ENCODE data around the gene XPA.

The XPA gene

DNA sequence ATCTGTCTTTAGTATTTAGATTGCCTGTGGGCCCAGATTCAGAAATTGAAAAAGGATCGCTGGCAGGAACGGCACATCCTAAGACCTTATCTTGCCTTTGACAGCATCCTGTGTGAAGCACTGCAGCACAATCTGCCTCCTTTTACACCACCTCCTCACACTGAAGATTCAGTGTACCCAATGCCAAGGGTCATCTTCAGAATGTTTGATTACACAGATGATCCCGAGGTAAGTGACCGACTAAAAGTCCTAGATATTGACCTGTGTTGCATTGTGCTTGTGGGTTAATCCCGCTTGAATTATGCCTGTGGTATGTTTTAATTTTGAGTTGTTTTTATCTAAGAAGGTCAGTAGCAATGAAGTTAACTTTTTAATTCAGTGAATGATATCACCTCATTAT is 49.1 kb downstream of the XPA start:
- DNase-seq: no peak

DNA sequence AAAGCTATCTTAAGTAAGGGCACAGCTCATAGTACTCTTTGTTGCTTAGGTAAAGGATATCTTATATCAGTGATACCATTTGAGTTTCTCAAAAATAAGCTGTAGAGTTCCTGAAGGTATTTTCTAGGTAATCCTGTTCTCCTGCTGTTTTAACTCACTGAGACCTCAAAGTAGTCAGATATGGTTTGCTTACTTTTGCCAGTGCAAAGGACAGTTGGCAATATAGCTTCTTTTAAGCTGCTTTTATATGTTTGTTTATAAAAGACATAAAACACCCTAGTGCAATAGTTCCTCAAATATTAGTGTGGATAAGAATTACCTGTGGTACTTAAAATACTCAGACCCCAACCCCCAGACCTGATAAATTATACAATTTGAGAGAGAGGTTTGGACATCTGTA is 51.4 kb downstream of the XPA start:
- no peak for DNase-seq

DNA sequence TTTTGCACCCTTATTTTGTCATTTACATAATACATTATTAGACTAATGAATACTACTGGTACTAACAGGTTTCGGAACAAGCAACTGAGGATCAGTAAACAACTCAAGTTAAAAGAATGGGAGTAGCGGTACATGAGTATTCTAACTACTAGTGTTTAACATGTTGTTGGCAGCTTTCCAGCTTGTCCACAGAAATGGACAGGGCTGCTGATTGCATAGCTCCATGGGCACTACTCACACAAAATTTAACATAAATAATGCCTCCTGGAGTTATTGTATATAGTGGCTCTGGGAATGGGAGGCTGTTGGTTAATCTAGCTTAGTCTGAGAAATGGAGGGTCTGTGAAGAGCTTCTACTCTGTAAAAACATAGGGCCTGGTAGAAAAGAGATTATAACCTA is 56.8 kb downstream of the XPA start:
- no peak for DNase-seq

DNA sequence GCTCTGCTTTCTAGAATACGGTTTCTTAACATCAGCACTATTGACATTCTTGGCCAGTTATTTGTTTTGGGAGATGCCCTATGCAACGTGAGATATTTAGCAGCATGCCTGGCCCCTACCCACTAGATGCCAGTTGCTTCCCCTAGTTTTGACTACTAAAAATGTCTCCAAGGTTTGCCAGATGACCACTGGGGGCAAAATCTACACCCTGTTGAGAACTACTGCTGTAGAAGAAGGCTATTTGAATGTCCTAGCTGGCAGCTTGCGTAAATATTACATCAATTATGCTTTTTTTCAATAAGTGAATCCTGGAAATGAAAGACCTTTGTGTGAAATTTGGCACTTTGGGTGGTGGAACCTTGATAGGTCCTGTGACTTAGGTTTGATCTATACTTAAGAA is 58.5 kb downstream of the XPA start:
- no peak for DNase-seq

DNA sequence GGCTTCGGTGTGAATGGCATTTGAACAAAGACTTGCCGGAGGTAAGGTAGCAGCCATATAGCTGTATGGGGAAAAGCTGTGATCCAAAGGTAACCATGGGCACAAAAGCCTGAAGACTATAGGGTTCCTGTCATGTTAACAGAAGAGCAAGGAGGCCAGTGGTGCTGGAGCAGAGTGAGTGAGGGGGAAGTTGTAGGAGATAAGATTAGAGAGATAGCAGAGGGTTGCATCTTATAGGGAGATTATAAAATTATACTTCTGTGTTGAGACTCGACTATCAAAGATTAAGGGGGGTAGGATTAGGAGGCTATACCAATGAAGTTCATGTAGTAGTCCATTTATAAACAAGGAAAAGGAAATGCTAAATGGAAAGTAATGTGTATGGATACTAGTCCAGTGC is 60.2 kb downstream of the XPA start:
- DNase-seq: no peak

DNA sequence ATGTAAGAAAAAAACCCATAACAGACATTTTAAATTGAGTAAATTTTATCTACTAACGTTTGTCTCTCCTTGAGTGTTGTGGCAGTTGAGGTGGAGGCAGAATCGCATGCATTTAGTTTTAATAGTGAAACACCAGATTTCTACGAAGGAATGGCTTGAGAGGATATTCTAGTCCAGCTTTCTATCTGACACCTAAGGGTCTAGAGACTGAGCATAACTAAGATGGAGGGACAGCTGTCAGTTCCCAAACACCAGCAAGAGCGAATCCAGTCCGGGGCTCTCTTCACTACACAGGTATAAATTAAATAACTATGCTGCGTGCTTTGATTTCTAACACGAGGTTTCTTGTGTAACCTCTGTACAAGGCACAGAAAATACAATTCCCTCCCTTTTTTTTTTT is 62.1 kb downstream of the XPA start:
- DNase-seq: no peak

DNA sequence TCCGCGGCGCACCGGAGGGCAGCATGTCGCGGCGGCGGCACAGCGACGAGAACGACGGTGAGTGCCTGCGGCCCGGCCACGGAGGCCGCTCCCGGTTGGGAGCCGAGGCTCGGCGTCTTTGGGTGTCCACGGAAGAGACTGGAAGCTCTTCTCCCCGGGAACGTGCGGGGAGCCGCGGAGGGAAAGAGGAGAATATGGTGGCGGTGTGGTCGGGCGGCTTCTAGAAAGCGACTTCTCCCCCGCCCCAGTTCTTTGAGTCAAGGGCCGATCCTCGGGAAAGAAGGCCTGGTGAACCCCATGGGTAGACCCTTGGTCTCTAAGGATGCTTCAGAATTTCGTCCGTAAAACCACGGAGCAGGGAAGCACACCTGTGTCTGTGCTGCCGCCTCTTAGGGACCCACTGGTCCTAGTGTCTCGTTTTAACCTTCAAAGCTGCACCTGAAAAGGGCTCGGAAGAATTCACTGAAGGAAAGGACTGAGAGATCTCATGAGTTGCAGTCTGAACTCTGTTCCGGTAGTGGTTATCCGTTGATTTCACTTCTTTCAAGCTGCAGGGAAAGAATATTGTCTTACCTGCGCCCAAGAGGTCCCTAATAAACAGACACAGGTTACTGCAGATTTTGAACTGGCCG is 63.2 kb downstream of the XPA start:
- DNase-seq: no peak

DNA sequence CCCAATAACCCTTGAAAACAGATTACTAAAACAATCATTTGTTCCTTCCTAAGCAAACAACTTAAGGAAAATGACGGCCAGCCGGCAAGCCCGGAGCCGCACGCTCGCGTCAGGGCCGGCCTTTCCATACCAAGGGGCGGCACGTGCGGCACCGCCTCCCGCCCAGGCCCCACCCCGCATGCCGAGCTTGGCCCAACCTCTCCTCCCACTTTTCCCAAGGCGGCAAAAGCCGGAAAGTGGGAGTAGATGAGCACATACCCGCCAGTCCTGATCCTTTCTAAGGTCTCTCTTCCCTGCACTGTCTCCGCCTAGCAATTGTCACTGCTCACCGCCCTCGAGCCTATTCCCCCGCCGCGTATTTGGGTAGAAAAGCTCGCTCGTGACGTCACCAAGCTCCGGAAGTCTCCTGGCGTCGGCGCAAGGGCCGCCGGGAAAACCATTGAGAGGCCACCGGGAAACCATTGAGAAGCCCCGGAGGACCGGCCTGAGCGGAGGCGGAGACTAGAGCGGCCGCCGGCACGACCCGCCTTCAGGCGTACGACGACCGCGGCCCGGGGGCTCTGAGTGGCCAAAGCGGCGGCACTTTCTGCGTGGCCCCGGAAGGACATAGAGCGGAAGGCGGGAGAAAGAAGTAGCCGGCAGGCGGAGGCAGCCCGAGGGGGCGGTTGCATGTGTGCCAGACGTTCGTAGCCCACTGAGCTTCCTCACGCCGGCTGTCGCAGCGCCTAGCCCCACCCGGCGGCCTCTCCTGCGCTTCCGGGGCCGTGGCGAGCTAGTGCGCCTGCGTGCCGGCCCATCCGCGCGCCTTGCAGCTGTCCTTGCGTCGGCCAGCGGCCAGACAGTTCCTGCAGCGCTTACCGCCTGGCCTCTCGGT is 63.9 kb downstream of the XPA start, which contains the start of the genes NCBP1 and TSTD2:
NCBP1 (plus strand) TSS at position 837 of the 874 bp plus-strand sequence. CDS start 61 bp downstream, outside the sequence.
TSTD2 (minus strand) TSS at position 384 of the 874 bp plus-strand sequence. CDS start 5,806 bp downstream, outside the sequence.
- peak; percentile 98 for DNase-seq

DNA sequence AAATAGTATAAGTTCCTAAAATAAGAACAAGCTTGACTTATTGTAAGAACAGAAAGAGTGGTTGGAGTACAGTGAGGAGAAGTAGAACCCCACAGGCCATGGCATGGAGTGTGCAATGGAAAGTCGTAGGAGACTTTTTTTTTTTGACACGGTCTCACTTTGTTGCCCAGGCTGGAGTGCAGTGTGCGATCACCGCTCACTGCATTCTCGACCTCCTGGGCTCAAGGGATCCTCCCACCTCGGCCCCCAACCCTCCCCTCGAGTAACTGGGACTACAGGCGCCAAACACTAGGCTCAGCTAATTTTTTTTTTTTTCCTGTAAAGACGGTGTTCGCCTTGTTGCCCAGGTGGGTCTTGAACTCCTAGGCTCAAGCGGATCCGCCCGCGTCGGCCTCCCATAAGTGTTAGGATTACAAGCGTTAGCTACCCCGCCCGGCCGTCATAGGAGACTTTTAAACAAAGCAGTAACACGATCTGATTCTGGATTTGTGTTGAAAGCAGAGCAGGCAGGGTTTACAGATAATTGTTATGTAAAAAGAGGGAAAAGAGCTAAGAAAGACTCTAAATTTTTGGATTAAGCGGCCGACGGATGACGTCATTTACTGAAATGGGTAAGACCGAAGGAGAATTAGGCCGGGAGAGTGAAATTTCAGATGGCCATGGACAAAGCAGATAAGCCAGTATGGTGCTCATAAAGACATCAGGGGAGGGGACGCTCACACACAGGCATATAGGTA is 64.7 kb downstream of the XPA start:
- peak; percentile 64 for DNase-seq

DNA sequence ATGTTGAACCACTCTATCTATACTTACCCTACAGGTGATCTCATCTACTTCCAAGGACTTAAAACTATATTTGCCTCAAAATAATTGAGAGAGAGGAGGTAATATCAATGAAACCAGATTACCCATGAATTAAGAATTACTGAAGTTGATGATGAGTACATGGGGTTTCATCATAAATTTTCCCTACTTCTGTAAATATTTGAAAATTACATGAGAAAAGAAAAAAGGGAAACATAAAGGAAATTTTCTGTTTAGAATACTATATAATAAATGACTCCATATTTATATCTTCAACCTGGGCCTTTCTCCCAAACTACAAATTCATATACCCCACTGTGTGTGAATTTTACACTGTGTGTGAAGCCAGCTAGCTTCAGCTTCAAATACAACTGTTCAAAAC is 66.5 kb downstream of the XPA start:
- no peak for DNase-seq

DNA sequence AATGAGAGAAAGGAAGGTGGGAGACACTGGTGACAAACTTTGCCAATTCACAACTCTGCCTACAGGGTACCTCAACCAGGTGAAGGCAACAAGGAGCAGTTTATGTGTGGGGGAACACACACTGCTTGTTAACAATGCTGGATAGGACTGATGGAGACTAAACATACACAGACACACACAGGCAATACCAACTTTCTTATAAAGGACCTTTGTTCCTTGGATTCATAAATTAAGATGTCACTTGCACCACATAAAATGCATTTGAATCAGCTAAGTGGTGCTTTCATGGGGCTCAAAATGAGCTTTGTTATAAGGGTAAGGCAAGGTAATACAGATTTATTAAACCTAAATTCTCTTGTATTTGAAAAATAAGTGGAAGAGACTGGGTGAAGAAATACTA is 68.0 kb downstream of the XPA start:
- no peak for DNase-seq

DNA sequence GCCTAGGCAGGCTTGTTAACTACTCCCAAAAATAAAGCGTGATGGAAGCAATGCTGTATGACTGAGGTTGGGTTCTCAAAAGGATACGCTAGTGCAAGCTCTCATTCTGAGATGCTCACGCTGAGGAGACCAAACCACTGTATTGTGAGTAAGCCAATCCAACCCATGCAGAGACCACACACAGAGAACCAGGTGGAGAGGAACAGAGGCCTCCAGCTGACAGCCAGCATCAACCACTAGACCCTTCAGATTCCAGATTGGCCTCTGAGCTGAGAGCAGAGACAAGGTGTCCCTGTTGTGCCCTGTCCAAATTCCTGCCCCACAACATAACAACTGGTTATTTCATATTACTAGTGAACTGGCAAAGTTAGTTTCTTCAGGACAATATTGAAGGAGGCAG is 68.5 kb downstream of the XPA start:
- no peak for DNase-seq

DNA sequence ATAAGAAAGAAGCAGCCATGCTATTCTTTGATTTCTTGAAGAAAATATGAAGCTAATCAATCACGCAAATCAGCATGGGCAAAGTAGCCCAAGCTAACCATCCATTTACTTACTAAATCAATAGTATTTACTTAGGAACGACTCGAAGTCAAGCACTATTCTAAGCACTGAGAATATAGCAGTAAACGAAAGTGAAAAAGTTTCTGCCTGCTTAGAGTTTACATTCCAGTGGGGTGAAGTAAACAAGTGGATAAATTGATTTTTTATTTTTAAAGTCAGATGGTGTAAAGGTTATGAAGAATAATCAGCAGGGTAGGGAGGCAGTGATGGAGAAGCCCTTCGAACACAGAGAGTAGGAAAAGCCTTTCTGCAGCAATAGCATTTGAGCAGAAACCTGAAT is 69.5 kb downstream of the XPA start:
- DNase-seq: no peak

DNA sequence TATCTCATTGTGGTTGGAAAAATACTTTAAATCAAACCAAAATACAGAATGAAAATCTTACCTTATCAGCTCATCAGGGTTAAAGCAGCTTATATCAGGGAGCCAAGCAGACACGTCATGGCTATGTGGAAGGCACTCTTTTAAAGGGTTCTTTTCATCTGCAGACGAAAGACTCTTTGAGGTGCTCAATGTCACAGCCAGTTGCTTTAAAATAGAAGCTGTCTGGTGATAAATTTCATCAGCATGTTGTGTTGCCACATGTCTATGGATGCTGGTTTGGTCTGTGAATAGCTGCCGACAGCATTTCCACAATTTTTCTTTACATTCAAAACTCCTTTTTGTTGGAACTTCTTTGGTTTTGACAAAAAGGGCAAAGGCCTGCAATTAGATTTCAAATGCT is 71.5 kb downstream of the XPA start:
- no peak for DNase-seq

Data from activated CD8-positive, alpha-beta memory T cell treated with anti-CD3 and anti-CD28 coated beads for 24 hours (primary cell).